Measurements from ENCODE around the gene MSX2.

MSX2 gene

GRCh38 chr5:174741352-174741751, 17.0 kb downstream of the MSX2 start:
- Mint-ChIP-seq H3K36me3 (ENCODE audit: low read depth) (no peaks in the 10 kb centered on the region), H3K27me3 (ENCODE audit: low read depth, poor library complexity) (peaks cover 27% of the 10 kb centered on the region), H3K4me3 (no peak overlapping the region), H3K4me1 (peaks cover 31% of the 10 kb centered on the region), H3K27ac (no peak overlapping the region), H3K9me3 (peaks cover 8% of the 10 kb centered on the region)
- no peak for TF ChIP-seq CTCF (IDR thresholded peaks at IDR 0.05)
- DNase-seq: no peak

GRCh38 chr5:174744896-174745295, 20.5 kb downstream of the MSX2 start:
- no peak for TF ChIP-seq CTCF (IDR thresholded peaks at IDR 0.05)
- H3K4me3 Mint-ChIP-seq: no peak overlapping the region
- H3K27me3 Mint-ChIP-seq (ENCODE audit: low read depth, poor library complexity): peaks cover 36% of the 10 kb centered on the region
- H3K4me1 Mint-ChIP-seq: peaks cover 25% of the 10 kb centered on the region
- DNase-seq: no peak
- no peak overlapping the region for H3K27ac Mint-ChIP-seq
- no peaks in the 10 kb centered on the region for H3K36me3 Mint-ChIP-seq (ENCODE audit: low read depth)
- H3K9me3 Mint-ChIP-seq: peaks cover 8% of the 10 kb centered on the region

- no peak for TF ChIP-seq CTCF (IDR thresholded peaks at IDR 0.05)
- H3K4me1 Mint-ChIP-seq: peaks cover 30% of the 10 kb centered on the region
- H3K27ac Mint-ChIP-seq: no peak overlapping the region
- peaks cover 8% of the 10 kb centered on the region for H3K9me3 Mint-ChIP-seq
- peaks cover 37% of the 10 kb centered on the region for H3K27me3 Mint-ChIP-seq (ENCODE audit: low read depth, poor library complexity)
- DNase-seq: no peak
- peak overlapping the region; percentile 18 for H3K4me3 Mint-ChIP-seq
- no peaks in the 10 kb centered on the region for H3K36me3 Mint-ChIP-seq (ENCODE audit: low read depth)
Observed at GRCh38 chr5:174745590-174746103, 21.3 kb downstream of the MSX2 start.

- H3K36me3 Mint-ChIP-seq (ENCODE audit: low read depth): no peaks in the 10 kb centered on the region
- peaks cover 40% of the 10 kb centered on the region for H3K27me3 Mint-ChIP-seq (ENCODE audit: low read depth, poor library complexity)
- DNase-seq: no peak
- H3K4me3 Mint-ChIP-seq: peak overlapping the region; percentile 83
- TF ChIP-seq CTCF (IDR thresholded peaks at IDR 0.05): no peak
- H3K4me1 Mint-ChIP-seq: peaks cover 19% of the 10 kb centered on the region
- H3K9me3 Mint-ChIP-seq: no peaks in the 10 kb centered on the region
- no peak overlapping the region for H3K27ac Mint-ChIP-seq
Observed at GRCh38 chr5:174750711-174751110, 26.3 kb downstream of the MSX2 start.

- H3K27ac Mint-ChIP-seq: no peak overlapping the region
- no peak for TF ChIP-seq CTCF (IDR thresholded peaks at IDR 0.05)
- peak overlapping the region; percentile 83 for H3K4me3 Mint-ChIP-seq
- peak; percentile 72 for DNase-seq
- H3K9me3 Mint-ChIP-seq: no peaks in the 10 kb centered on the region
- H3K27me3 Mint-ChIP-seq (ENCODE audit: low read depth, poor library complexity): peaks cover 37% of the 10 kb centered on the region
- no peaks in the 10 kb centered on the region for H3K36me3 Mint-ChIP-seq (ENCODE audit: low read depth)
- peaks cover 13% of the 10 kb centered on the region for H3K4me1 Mint-ChIP-seq
Observed at GRCh38 chr5:174751154-174752000, 27.0 kb downstream of the MSX2 start.

GRCh38 chr5:174752121-174752520, 27.7 kb downstream of the MSX2 start:
- Mint-ChIP-seq H3K27me3 (ENCODE audit: low read depth, poor library complexity) (peaks cover 35% of the 10 kb centered on the region), H3K27ac (no peak overlapping the region)

More at GRCh38 chr5:174752121-174752520, 27.7 kb downstream of the MSX2 start:
- Mint-ChIP-seq H3K36me3 (ENCODE audit: low read depth) (no peaks in the 10 kb centered on the region), H3K9me3 (no peaks in the 10 kb centered on the region), H3K4me3 (peak overlapping the region; percentile 83), H3K4me1 (peaks cover 10% of the 10 kb centered on the region)
- no peak for DNase-seq
- no peak for TF ChIP-seq CTCF (IDR thresholded peaks at IDR 0.05)

All from nephron progenitor cell (in vitro differentiated cells).